NCI-H146 treated with DMSO at 0.1 percent for 48 hours (cell line): ENCODE results near the gene L3MBTL1.

ENCODE experiments used
- DNase-seq: peaks from one replicate; lab custom pipeline; 2025; ENCODE audit not compliant: unreplicated experiment; lab: John Stamatoyannopoulos, UW

L3MBTL1 gene

GRCh38 chr20:43558412-43559146 is 51.1 kb downstream of the L3MBTL1 start, which contains the start of gene SGK2:
TSS of gene SGK2 (plus strand) at chr20:43559027. CDS start at chr20:43566496, 7,469 bp downstream.
- DNase-seq = no peak

DNA sequence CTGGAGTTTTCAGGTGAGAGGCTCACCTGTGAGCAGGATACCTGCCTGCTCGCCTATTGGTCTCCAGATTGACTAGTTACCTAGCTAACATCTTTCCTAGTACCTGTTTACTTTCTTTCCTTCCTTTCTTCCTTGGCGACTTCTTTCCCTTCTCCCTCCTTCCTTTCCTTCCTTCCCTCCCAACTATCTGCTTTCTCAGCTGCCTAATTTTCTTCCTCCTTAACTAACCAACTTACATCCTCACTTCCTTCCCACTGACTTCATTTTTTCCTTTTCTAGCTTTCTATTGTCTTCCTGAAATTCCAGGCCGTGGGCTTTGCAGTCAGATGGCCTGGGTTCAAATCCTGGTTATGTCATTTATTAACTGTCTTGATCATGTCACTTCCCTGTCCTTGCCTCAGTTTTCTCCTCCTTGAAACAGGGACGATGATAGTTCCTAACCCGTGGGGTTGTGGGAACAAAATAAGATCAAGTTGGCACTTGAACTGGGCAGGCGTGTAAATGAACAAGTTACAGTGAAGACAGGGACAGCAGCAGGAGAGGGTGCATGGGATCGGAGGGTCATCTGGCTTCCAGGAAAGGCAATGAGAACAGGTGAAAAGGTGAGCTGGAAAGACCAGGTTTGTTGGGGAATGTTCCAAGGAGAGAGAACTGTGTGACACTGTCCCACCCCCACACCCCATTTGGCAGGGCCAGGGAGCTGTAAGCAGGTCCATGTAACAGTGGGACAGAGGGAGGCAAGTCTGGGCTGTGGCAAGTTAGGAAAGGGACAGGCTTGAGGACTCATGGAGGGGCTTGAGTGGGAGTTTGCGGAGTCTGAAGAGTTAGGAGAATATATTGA is 51.9 kb downstream of the L3MBTL1 start:
- DNase-seq = no peak

DNA sequence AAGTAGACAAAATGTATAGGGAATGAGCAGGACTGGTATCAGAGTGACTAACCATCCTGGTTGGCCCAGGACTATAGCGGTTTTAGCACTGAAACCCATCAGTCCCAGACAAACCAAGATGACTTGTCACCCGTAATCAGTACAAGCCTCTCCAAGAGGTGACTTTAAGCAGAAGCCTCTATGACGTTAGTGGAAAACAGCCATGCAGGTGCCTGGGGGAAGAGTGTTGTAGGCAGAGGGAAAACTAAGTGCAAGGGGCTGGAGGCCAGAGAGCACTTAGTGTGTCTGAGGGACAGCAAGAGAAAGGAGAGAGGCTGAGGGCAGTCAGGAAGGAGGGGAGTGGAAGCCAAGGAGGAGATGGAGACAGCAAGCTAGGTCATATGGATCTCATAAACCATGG is 53.5 kb downstream of the L3MBTL1 start:
- no peak for DNase-seq

GRCh38 chr20:43563429-43563828 is 55.9 kb downstream of the L3MBTL1 start:
- DNase-seq = no peak

GRCh38 chr20:43563991-43564390 is 56.5 kb downstream of the L3MBTL1 start:
- DNase-seq = no peak

- DNase-seq = no peak
Observed at GRCh38 chr20:43564455-43564854, 57.0 kb downstream of the L3MBTL1 start.

- DNase-seq = no peak
Observed at GRCh38 chr20:43564993-43565757, 57.7 kb downstream of the L3MBTL1 start.

DNA sequence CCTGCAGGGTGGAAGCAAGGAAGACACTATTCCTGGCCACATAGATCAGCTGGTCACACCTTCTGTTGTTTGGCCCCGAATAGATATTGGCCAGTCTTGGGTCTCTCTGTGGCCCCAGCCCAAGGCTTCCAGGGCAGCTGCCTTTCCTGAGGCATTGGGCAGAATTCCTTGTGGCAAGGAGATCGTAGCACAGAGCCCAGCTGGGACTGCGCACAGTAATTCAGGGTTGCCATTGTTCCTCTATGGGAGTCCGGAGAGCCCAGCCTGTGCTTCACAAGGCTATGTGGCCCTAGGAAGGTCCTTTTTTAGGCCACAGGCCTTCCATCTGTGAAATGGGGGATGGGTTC is 58.2 kb downstream of the L3MBTL1 start:
- no peak for DNase-seq

DNA sequence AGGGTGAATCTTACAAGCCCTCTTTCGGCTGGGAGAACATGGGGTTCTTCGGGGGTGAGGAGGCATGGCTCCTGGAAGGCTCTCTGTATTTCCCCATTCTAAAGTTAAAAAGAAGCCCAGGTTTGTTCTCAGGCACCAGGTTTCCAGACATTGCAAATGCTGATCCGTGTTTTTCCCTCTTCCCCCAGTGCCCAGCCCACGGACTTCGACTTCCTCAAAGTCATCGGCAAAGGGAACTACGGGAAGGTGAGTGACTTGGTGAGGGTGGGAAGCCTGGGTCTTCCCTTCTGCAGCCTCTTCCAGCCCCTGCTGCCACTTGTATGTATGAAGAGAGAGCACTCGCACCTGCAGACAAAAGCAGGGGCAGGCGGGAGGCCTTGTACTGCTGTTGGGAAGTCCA is 60.0 kb downstream of the L3MBTL1 start:
- no peak for DNase-seq

DNA sequence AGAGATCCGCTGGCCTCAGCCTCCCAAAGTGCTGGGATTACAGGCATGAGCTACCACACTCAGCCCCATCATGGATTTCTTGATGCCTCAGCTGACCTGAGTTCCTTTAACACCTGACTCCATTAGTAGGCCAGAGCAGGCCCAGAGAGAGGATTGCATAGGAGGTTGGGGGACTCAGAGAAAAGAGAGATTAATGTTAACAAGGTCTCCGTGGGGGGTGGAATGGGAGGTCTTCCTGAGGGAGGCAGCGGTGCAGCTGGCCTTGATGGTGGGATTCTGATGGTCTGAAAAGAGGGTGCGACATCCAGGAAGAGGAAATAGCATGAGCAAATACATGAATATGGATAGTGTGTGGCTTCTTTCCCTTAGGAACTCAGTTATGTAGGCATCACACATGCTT is 61.2 kb downstream of the L3MBTL1 start:
- no peak for DNase-seq

- DNase-seq = no peak
Observed at GRCh38 chr20:43569282-43569681, 61.8 kb downstream of the L3MBTL1 start.

- DNase-seq = no peak
Observed at GRCh38 chr20:43570496-43570895, 63.0 kb downstream of the L3MBTL1 start.

- no peak for DNase-seq
Observed at GRCh38 chr20:43571310-43571709, 63.8 kb downstream of the L3MBTL1 start.

GRCh38 chr20:43571771-43572170 is 64.3 kb downstream of the L3MBTL1 start:
- no peak for DNase-seq

DNA sequence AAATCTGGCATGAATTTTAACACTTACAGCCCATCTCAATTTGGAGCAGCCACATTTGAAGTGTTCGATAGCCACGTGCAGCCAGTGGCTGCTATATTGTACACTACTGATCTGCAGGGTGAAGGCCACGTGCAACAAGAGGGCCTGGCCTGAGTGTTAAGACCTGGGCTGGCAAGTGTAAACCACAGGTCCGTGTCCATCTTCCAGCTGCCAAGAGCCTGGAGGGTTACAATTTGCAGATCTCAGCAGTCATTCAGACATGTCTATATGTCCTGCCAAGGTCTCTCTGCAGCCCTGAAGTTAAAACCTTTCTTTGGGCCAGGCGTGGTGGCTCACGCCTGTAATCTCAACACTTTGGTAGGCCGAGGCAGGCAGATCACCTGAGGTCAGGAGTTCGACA is 65.4 kb downstream of the L3MBTL1 start:
- no peak for DNase-seq

- no peak for DNase-seq
Observed at GRCh38 chr20:43576108-43576507, 68.6 kb downstream of the L3MBTL1 start.

DNA sequence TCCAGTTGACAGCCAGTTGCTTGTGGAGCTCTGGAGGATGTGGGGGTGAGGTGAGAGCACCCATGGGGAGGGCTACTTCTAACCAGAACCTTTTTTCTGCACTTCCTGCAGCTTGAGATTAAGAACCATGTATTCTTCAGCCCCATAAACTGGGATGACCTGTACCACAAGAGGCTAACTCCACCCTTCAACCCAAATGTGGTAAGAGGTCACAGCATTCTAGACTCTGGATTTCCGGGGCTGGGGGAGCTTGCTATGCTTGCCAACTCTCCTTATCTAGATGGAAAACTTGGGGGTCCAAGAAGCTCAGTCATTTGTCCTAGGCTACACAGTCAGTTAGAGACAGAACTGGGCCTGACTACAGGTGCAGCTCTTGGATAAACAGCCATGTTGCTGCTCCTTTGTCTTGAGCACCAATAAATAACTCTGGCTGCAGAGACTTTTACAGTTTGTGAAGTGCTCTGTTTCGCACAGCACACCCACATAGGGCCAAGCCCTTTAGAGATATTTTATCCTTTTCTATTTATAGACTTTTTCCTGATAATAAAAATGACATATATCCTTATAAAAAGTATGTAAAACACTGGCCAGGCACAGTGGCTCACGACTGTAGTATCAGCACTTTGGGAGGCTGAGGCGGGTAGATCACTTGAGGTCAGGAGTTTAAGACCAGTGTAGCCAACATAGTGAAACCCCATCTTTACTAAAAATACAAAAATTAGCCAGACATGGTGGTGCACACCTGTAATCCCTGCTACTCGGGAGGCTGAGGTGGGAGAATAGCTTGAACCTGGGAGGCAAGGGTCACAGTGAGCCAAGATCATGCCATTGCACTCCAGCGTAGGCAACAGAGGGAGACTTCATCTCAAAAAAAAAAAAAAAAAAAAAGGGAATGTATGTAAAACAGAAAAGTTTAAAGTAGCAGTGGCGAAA is 72.6 kb downstream of the L3MBTL1 start:
- DNase-seq = no peak

- DNase-seq = no peak
Observed at GRCh38 chr20:43583133-43583864, 75.8 kb downstream of the L3MBTL1 start.

- DNase-seq = no peak
Observed at GRCh38 chr20:43583982-43584432, 76.5 kb downstream of the L3MBTL1 start.
